Medulla oblongata (tissue), 1 donor: ENCODE data around the gene TEAD1.

Experiments used
- DNase-seq: peaks from one replicate; pipeline ENCODE4 v3.0.0-alpha.2; 2015; ENCODE audit errors: extremely low spot score

Gene TEAD1

GRCh38 chr11:12893787-12894672 is 219.8 kb downstream of the TEAD1 start:
- peak; percentile 66 for DNase-seq

GRCh38 chr11:12897390-12897789 is 223.2 kb downstream of the TEAD1 start:
- peak; percentile 76 for DNase-seq

GRCh38 chr11:12897867-12898266 is 223.6 kb downstream of the TEAD1 start:
- no peak for DNase-seq

GRCh38 chr11:12900496-12900895 is 226.3 kb downstream of the TEAD1 start:
- no peak for DNase-seq

GRCh38 chr11:12901272-12901671 is 227.1 kb downstream of the TEAD1 start:
- DNase-seq: no peak

- DNase-seq: no peak
These were observed 227.8 kb downstream of the TEAD1 start for GRCh38 chr11:12901874-12902481.

GRCh38 chr11:12902791-12903486 is 228.7 kb downstream of the TEAD1 start:
- no peak for DNase-seq

- DNase-seq: no peak
These were observed 231.2 kb downstream of the TEAD1 start for GRCh38 chr11:12905435-12905834.

- no peak for DNase-seq
These were observed 232.3 kb downstream of the TEAD1 start for GRCh38 chr11:12906501-12906900.

GRCh38 chr11:12909879-12910278 is 235.7 kb downstream of the TEAD1 start:
- DNase-seq: no peak

GRCh38 chr11:12914400-12914912 is 240.2 kb downstream of the TEAD1 start:
- DNase-seq: peak; percentile 95

- DNase-seq: no peak
These were observed 240.9 kb downstream of the TEAD1 start for GRCh38 chr11:12915093-12915492.

- no peak for DNase-seq
These were observed 243.6 kb downstream of the TEAD1 start for GRCh38 chr11:12917822-12918221.

- DNase-seq: no peak
These were observed 244.4 kb downstream of the TEAD1 start for GRCh38 chr11:12918667-12919066.

- no peak for DNase-seq
These were observed 248.2 kb downstream of the TEAD1 start for GRCh38 chr11:12922418-12922817.

- DNase-seq: no peak
These were observed 248.8 kb downstream of the TEAD1 start for GRCh38 chr11:12922980-12923507.

GRCh38 chr11:12924650-12925049 is 250.4 kb downstream of the TEAD1 start:
- DNase-seq: no peak

- DNase-seq: no peak
These were observed 251.3 kb downstream of the TEAD1 start for GRCh38 chr11:12925520-12925919.

- DNase-seq: no peak
These were observed 253.0 kb downstream of the TEAD1 start for GRCh38 chr11:12927221-12927620.

- no peak for DNase-seq
These were observed 253.7 kb downstream of the TEAD1 start for GRCh38 chr11:12927886-12928285.

- DNase-seq: no peak
These were observed 256.6 kb downstream of the TEAD1 start for GRCh38 chr11:12930850-12931249.

- DNase-seq: no peak
These were observed 258.3 kb downstream of the TEAD1 start for GRCh38 chr11:12932485-12932884.
